Mucosa of descending colon (tissue), 3 donors: ENCODE results near the gene SCEL. TPM values are rescaled to one million over a fixed set of nuclear protein-coding genes. Genes with fewer than 3 reads are reported as not detected.

ENCODE experiments used
- ATAC-seq: fragments of 200-7000 bp; cut with Tn5 transposase; one replicate; pipeline ENCODE4 v1.9.1; 2020; ENCODE audit warnings: mild to moderate bottlenecking, moderate library complexity
- DNase-seq, 3 donors: peaks; one replicate each; pipeline ENCODE4 v3.0.0-alpha.2; 2020
- H3K36me3 ChIP-seq: fragments of 200-600 bp; one replicate; pipeline ENCODE4 v1.8.0; 2021; ENCODE audit warnings: low read depth, mild to moderate bottlenecking
- H3K4me1 ChIP-seq: fragments of 200-600 bp; one replicate; pipeline ENCODE4 v1.8.0; 2021; ENCODE audit warnings: low read depth, mild to moderate bottlenecking
- H3K4me3 ChIP-seq: fragments of 200-600 bp; one replicate; pipeline ENCODE4 v1.8.0; 2021; ENCODE audit warnings: mild to moderate bottlenecking
- H3K9me3 ChIP-seq: fragments of 200-600 bp; one replicate; pipeline ENCODE4 v1.8.0; 2021; ENCODE audit warnings: mild to moderate bottlenecking
- intact Hi-C, 2 donors: fragments of 100-400 bp; cut with DNase I in 1 of 2; cut with micrococcal nuclease in 1 of 2; formaldehyde crosslinking; loops; one replicate each; pipeline versions ENCODE4 v1.11.0 to v1.11.1; 2022; cut with DNase I, micrococcal nuclease
- total RNA-seq, 3 donors: library from RNA; stranded (reverse); fragmentation: NEBNext Ultra II Directional in 2 of 3; extraction: Animal tissue kit (Norgen Biotek cat#: 25700) in 2 of 3; gene quantifications; one replicate each; pipeline versions ENCODE4 v1.2.1 to v1.2.4, GENCODE V29; 2021 to 2023
- TF ChIP-seq, protein P1 (sequence below): fragments of 200-600 bp; IDR thresholded peaks from one replicate; pipeline ENCODE4 v1.8.0; 2022; ENCODE audit warnings: antibody characterized with exemption, mild to moderate bottlenecking
- donor health status: DM: no; HTN: no; CAD: no; lungs with moderate emphysema.
- donor health status: DM: no; HTN: no; CAD: no.
- donor health status: DM: no; HTN: yes; CAD: no.

Gene SCEL
- total RNA-seq, 3 donors from 2014 or later, result 0.19 to 1.9 (median 1.4) TPM

DNA sequence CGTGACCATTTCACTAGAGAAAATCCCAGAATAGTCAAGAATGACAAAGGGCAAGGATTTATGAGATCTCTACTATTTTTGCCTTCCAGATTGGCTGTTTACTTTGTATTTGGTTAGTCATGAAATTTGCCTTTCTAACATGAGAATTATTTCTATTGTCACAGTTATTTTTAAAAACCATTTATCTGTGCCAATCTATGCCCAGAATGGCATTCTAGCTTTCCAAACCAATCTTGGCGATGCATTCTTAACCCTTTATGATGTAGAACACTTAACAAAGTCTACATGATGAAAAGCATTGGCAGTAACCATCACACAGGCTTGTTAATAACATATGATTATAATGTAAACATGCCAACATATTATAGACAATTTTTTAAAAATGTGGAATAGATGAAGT, 65.2 kb downstream of the SCEL start:
- no peak for DNase-seq
- Histone ChIP-seq H3K4me3 (no peak overlapping the region), H3K9me3 (no peaks in the 10 kb centered on the region), H3K36me3 (no peaks in the 10 kb centered on the region), H3K4me1 (no peaks in the 10 kb centered on the region)
- ATAC-seq, result no peak
- TF ChIP-seq, protein P1, sequence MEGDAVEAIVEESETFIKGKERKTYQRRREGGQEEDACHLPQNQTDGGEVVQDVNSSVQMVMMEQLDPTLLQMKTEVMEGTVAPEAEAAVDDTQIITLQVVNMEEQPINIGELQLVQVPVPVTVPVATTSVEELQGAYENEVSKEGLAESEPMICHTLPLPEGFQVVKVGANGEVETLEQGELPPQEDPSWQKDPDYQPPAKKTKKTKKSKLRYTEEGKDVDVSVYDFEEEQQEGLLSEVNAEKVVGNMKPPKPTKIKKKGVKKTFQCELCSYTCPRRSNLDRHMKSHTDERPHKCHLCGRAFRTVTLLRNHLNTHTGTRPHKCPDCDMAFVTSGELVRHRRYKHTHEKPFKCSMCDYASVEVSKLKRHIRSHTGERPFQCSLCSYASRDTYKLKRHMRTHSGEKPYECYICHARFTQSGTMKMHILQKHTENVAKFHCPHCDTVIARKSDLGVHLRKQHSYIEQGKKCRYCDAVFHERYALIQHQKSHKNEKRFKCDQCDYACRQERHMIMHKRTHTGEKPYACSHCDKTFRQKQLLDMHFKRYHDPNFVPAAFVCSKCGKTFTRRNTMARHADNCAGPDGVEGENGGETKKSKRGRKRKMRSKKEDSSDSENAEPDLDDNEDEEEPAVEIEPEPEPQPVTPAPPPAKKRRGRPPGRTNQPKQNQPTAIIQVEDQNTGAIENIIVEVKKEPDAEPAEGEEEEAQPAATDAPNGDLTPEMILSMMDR, result no peak
- intact Hi-C loops, result no loop called here

DNA sequence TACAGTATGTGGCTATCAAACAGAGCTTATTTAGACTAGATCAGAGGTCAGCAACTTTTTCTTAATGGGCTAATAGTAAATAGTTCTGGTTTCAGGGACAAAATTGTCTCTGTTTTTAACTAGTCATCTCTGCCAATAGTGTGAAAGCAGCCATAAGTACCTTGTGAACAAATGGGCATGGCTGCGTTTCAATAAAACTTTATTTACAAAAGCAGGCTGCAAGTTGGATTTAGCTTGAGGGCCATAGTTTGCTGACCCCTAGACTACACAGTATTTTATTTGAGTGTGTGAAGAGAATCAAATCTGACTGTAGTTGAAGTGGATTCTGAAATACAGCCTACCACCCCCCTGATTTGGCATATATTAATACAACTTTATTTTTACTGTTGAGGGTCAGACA, 75.6 kb downstream of the SCEL start:
- Histone ChIP-seq H3K4me3 (no peak overlapping the region), H3K4me1 (no peaks in the 10 kb centered on the region), H3K36me3 (no peaks in the 10 kb centered on the region), H3K9me3 (no peaks in the 10 kb centered on the region)
- ATAC-seq (no peak), DNase-seq (no peak)
- TF ChIP-seq, protein P1, result no peak
- intact Hi-C loops, result no loop called here

DNA sequence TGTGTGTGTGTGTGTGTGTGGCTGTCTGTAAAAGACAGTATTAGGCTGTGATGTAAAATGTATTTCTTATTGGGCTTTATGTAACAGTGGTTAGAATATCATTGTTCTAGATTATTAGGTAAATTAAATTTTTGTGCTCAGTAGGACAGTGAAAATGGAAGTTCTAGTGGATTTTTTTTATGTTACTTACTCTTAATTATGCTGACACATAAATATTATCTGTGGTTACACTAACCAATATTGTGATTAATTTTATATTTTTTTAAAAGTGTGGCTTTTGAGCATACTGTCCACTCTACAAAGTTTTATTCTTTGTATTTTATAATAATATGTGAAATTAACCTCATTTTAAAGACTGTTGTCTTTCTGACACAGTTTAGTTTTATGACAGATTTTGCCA, 80.5 kb downstream of the SCEL start:
- Histone ChIP-seq H3K4me1 (no peaks in the 10 kb centered on the region), H3K4me3 (no peak overlapping the region), H3K9me3 (no peaks in the 10 kb centered on the region), H3K36me3 (no peaks in the 10 kb centered on the region)
- DNase-seq (no peak), ATAC-seq (no peak)
- intact Hi-C loops, result no loop called here
- TF ChIP-seq, protein P1, result no peak

DNA sequence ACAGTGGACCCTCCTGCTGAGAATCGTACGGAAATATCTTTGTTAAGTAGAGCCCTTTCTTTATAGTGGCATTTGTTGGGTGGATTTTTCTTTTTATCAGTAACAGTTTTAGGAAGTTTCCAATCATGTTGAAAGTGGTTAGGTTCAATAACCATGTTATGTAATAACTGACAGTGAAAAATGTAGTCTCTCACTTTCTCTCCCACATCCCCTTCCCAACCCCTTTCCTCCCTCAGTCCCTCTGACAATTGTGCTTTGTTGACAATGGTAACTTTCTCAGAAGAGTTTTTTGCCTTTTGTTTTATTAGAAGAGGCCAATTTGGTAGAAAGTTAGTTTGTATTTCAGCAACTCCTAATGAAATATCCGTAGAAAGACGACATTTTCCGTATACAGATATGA, 84.1 kb downstream of the SCEL start:
- H3K4me3 ChIP-seq, result no peak overlapping the region
- no peak for ATAC-seq
- no peaks in the 10 kb centered on the region for H3K36me3 ChIP-seq
- intact Hi-C loops, result no loop called here
- DNase-seq, result no peak
- H3K9me3 ChIP-seq, result no peaks in the 10 kb centered on the region
- no peaks in the 10 kb centered on the region for H3K4me1 ChIP-seq
- TF ChIP-seq, protein P1, result no peak

DNA sequence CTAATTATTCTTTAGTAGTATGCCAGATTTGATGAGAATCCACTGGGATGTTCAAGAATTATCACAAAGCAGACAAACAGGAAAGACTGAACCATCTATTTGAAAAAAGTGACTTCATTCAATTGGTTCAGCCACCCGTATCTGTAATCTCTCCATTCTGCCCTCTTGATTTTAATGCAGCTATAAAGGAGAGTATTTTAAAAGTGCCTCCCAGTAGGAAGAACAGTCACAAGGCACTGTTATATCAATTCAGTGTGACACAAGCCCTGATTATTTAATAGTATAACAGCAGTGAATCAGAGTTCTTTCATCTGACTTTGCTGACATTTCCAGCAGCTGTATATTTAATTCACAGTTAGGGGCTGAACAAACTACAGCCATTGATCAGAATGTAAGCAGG, 84.6 kb downstream of the SCEL start:
- ATAC-seq (no peak), DNase-seq (no peak)
- no peaks in the 10 kb centered on the region for H3K4me1 ChIP-seq
- H3K36me3 ChIP-seq, result no peaks in the 10 kb centered on the region
- TF ChIP-seq, protein P1, result no peak
- H3K9me3 ChIP-seq, result no peaks in the 10 kb centered on the region
- H3K4me3 ChIP-seq, result no peak overlapping the region
- intact Hi-C loops, result no loop called here

DNA sequence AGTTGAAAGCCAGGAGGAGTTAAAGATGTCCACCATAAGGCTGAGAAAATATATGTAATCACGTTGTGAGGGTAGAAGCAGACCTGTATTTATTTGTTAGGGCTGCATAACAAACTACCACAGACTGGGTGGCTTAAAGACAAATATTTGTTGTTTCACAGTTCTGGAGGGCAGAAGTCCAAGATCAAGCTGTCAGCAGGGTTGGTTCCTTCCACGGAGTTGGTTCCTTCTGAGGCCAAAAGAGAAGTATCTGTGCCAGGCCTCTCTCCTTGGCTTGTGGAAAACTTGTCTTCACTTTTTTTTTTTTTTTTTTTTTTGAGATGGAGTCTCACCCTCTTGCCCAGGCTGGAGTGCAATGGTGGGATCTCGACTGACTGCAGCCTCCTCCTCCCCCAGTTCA, 88.3 kb downstream of the SCEL start:
- Histone ChIP-seq H3K4me1 (no peaks in the 10 kb centered on the region), H3K36me3 (no peaks in the 10 kb centered on the region), H3K4me3 (no peak overlapping the region), H3K9me3 (no peaks in the 10 kb centered on the region)
- intact Hi-C loops, result no loop called here
- no peak for DNase-seq
- no peak for ATAC-seq
- TF ChIP-seq, protein P1, result no peak
